ENCODE measurements around the gene ANTKMT.
"Not testable (repeated sequence)": the region's sequence is repeated elsewhere in the genome, so short reads cannot be mapped to it uniquely, and the experiment has no call there.

ANTKMT gene

GRCh38 chr16:711548-712320 is 9.2 kb upstream of the ANTKMT start:
- no peak overlapping the region for H3K4me3 Mint-ChIP-seq
- no peak overlapping the region for H3K27ac Mint-ChIP-seq
- no peaks in the 10 kb centered on the region for H3K36me3 Mint-ChIP-seq (ENCODE audit: low read depth)
- peak; percentile 93 for DNase-seq
- H3K4me1 Mint-ChIP-seq = peaks cover 17% of the 10 kb centered on the region
- peaks cover 65% of the 10 kb centered on the region for H3K27me3 Mint-ChIP-seq (ENCODE audit: low read depth, poor library complexity)
- H3K9me3 Mint-ChIP-seq = no peaks in the 10 kb centered on the region
- peak; percentile 96 for TF ChIP-seq CTCF (IDR thresholded peaks at IDR 0.05)

GRCh38 chr16:712740-713250 is 8.2 kb upstream of the ANTKMT start:
- not testable (repeated sequence) for H3K36me3 Mint-ChIP-seq (ENCODE audit: low read depth); H3K4me3 Mint-ChIP-seq; H3K9me3 Mint-ChIP-seq
- peak; percentile 44 for TF ChIP-seq CTCF (IDR thresholded peaks at IDR 0.05)
- H3K4me1 Mint-ChIP-seq = peaks cover 17% of the 10 kb centered on the region
- DNase-seq = peak; percentile 53
- H3K27ac Mint-ChIP-seq = peak overlapping the region; percentile 43
- H3K27me3 Mint-ChIP-seq (ENCODE audit: low read depth, poor library complexity) = peaks cover 55% of the 10 kb centered on the region

- no peak overlapping the region for H3K4me3 Mint-ChIP-seq
- no peaks in the 10 kb centered on the region for H3K9me3 Mint-ChIP-seq
- H3K36me3 Mint-ChIP-seq (ENCODE audit: low read depth) = no peaks in the 10 kb centered on the region
- DNase-seq = no peak
- H3K27me3 Mint-ChIP-seq (ENCODE audit: low read depth, poor library complexity) = peaks cover 42% of the 10 kb centered on the region
- H3K4me1 Mint-ChIP-seq = peaks cover 23% of the 10 kb centered on the region
- H3K27ac Mint-ChIP-seq = no peak overlapping the region
- TF ChIP-seq CTCF (IDR thresholded peaks at IDR 0.05) = no peak
These were observed 6.9 kb upstream of the ANTKMT start for GRCh38 chr16:714079-714478.

- Mint-ChIP-seq H3K27ac (no peak within 1 kb of the TSS), H3K27me3 (ENCODE audit: low read depth, poor library complexity) (peaks cover 34% of the 10 kb centered on the region), H3K9me3 (no peaks in the 10 kb centered on the region), H3K36me3 (ENCODE audit: low read depth) (no peaks in the 10 kb centered on the region), H3K4me3 (peak within 1 kb of the TSS; percentile 80), H3K4me1 (peaks cover 30% of the 10 kb centered on the region)
- no peak for TF ChIP-seq CTCF (IDR thresholded peaks at IDR 0.05)
- DNase-seq = peak; percentile 99
These were observed 6.1 kb upstream of the ANTKMT start, which contains the start of gene METRN for GRCh38 chr16:714558-715476. TSS of gene METRN (plus strand) at chr16:715118. CDS start at chr16:715290, 172 bp downstream.

- no peak for TF ChIP-seq CTCF (IDR thresholded peaks at IDR 0.05)
- Mint-ChIP-seq H3K9me3 (no peaks in the 10 kb centered on the region), H3K4me3 (peak overlapping the region; percentile 80), H3K36me3 (ENCODE audit: low read depth) (no peaks in the 10 kb centered on the region), H3K27ac (no peak overlapping the region), H3K27me3 (ENCODE audit: low read depth, poor library complexity) (peaks cover 30% of the 10 kb centered on the region), H3K4me1 (peaks cover 32% of the 10 kb centered on the region)
- peak; percentile 73 for DNase-seq
These were observed 5.3 kb upstream of the ANTKMT start for GRCh38 chr16:715477-716199.
